T-helper 22 cell (primary cell): ENCODE data around the gene LINS1.
"Not testable (repeated sequence)": the region's sequence is repeated elsewhere in the genome, so short reads cannot be mapped to it uniquely, and the experiment has no call there.

Experiments used
- DNase-seq: peaks from one replicate; pipeline ENCODE4 v3.0.0-alpha.2; 2020; ENCODE audit warnings: low read depth

LINS1 gene

DNA sequence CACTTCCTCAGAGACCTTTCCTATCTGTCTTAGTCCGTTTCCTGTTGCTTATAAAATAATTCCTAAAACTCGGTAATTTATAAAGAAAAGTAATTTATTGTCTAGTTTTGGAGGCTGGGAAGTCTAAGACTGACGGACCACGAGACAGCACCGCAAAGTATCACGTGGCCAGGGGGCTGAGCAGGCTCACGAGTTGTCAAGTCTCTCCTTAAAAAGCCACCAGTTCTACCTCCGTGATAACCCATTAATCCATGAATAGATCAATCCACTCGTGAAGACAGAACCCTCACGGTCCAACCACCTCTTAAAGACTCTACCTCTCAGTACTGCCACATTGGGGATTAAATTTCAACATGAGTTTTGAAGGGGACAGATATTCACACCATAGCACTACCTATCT lies 821 bp downstream of the LINS1 start:
- DNase-seq = peak; percentile 29

DNA sequence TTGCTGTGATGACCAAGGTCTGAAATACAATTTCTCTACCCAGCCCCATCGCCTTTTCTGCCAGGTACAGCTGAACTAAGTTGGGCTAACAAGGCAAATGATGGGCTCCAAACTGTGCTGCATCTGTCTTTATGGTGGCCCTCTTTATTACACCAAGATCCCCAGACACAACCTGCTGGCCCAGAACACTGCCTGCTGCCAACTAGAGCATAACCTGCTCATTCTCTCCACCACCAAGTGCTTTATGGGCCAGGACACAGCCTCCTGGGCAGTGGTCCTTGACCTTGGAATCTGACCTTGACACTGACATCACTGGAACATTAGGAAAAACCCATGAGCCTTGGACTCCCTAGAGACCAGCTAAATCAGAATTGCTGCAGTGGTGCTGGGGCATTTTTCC lies 3.3 kb downstream of the LINS1 start:
- no peak for DNase-seq

DNA sequence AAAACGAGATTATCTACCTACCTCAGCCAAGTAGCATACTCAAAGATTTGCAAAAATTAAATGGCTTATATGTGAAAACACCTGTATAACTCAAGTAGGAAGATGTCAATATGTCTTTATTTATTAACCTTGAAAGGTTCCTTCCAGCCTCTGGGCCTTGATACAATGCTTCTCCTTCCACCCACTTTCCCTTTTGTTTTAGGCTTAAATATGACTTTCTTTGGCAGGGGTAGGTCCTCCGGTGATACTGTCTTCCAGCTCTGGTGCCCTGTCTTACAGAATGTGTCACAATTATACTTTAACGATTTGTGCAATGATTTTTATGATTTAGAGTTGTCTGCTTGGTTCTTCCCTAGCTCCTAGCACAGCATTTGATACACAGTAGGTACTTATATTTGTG lies 4.1 kb downstream of the LINS1 start:
- no peak for DNase-seq

DNA sequence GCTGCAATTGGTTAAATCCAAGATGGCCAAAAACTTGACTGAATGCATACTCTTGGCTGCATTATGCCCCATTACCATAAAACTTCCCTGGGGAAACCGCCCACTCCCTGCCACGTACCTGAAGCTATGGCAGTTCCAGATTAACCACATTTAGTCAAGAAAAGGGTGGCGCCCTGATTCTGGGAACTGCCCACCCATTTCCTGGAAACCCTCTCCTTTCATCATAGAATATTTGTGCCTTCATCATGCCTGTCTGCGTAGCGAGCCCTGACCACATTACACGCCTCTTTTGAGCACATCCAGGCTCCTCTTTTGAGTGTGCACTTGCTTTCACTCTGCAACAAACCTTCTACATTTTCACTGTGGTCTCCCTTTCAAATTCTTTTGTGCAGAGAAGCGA lies 5.2 kb downstream of the LINS1 start:
- DNase-seq = peak; percentile 79

DNA sequence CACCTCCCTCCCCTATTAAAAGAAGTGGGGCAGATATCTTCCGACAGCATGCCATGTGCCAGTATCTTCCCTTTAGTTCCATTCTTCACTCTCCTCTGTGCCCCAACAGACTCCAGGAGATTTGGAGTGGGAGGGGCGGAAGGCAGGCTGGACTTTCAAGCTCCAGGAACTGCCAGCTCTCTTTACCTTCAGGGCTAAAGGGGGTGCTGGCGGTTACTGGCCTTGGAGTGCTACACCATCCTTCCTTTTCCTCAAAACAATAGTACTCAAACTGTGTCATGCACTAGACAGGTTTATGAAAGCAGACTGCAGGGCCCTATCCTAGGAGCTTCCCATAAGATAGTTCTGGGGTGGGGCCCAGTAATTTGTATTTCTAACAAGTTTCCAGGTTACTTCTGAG lies 6.0 kb downstream of the LINS1 start:
- DNase-seq = no peak

DNA sequence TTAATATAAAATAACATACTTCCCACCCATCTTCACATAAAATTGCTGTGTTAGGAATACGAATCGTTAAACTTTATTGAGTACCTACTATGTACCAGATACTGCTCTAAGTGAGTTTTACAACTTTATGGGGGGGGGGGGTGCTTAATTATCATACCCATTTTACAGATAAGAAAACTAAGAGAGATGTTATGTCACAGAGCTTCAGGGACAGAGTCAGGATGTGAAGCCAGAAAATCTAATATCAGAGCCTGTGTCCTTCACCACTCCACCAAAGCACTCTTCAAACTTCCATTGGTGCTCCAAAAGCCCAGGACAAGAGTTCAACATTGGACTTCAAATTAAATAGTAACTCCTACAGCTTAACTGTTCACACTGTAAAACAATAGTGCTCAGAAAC lies 8.6 kb downstream of the LINS1 start:
- no peak for DNase-seq

DNA sequence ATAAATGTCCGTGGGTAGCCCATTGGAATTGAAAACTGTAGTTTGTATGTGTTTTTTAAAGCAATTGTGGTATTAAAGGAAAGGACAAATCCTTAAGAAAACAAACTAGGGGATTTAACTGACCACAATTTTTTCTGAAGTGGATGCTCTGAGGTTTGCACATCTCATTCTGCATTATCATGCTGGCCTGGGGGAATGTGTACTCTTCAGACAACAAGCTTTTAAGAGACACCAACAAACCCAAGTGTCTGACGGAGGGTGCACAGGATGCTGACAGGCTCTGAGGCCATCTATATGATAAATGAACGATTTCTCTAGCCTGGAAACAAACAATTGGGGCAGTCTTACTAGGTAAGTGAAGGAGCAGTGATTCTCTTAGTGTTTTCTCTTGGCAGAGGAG lies 9.1 kb downstream of the LINS1 start:
- no peak for DNase-seq

DNA sequence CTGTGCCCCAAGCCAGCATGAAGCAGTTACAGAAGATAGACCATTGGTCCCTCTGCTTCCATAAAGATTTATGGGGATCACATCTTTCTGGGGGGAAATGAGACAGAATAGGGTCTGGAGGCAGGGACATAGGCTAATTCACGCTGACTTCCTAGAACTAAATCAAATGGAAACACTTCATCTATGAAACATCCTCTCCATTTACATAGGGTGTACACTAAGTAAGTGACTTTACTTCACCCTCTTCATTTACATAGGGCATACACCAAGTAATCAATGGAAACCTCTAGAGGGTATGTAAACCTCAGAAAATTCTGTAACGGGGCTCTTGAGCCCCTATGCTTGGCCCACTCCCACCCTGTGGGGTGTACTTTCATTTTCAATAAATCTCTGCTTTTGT lies 10.1 kb downstream of the LINS1 start:
- no peak for DNase-seq

DNA sequence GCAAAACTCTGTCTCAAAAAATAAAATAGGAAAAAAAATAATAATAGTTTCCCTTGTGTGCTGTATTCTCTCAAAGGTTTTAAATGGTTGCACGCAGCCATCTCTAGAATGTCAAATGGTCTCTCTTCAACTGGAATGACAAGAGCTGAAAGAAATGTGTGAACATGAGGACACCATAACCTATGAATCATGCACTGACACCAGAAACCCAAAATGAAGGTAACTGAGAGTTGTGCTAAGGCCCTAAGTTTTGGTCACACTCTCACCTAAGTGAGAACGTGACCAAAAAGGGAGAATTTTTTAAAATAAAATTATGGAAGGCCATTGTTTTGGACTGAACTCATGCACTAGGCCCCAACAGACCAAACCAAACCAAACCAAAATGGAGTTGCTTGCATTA lies 10.8 kb downstream of the LINS1 start:
- DNase-seq = not testable (repeated sequence)

DNA sequence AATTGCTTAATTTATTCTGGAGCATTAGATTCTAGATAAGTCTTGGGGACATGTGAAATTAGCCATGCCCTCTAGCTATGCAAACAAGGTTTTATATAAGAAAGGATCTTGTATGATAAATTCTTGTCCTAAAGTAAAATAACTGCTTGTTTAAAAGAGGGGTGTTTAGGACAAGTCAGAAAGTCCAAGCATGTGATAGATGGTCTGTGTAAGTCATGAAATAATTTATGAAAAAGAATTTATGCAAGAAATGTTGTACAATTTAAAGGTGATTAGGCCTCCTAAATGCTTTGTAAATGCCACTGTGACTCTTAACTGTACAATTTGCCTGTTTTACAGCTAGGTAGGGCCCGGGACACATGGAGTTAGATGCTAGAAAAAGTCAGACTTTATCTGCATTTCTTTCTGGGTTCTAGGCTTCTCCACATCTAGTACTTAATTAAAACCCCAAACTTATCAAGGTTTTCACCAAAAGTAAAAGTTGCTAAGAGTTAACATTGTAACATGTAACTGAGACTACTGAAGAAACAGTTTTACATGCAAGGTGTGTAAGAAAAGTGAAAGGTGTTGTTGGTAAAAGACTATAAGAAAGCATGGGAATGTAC lies 13.2 kb downstream of the LINS1 start:
- DNase-seq = no peak

DNA sequence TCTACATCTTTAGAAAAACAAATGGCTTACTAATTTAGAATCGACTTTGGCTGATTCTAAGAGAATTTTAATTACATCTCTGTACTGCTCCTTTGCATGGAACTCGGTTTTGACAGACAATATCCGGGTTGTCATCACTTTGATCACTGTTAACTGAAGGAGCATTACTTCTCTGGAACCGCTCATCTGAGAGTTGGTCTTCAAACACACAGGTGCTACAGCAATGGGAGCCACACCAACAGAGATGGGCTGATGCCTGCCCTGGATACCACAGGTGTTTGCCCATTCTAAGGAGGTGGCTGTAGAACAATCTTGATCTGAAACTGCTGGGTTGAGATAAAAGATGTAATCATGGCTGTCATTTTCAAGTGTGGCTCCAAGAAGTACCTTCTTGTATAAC lies 21.6 kb downstream of the LINS1 start:
- no peak for DNase-seq

DNA sequence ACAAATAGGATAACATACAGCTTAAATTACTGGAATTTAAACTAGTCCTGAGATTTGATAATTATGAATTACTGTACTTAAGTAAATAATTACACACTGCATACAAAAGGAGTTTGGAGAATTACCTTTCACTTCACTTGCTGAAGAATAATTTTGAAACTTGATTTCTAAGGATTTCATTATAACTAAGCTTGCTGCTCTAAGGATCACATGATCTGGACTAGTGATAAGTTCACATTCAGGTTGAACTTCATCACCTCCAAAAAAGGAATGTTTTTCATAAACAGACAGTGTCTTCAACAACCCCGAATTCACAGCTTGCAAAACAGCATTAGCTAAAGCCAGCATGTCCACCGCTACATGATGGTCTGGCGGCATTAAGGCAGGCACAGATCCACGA lies 28.5 kb downstream of the LINS1 start:
- DNase-seq = no peak

DNA sequence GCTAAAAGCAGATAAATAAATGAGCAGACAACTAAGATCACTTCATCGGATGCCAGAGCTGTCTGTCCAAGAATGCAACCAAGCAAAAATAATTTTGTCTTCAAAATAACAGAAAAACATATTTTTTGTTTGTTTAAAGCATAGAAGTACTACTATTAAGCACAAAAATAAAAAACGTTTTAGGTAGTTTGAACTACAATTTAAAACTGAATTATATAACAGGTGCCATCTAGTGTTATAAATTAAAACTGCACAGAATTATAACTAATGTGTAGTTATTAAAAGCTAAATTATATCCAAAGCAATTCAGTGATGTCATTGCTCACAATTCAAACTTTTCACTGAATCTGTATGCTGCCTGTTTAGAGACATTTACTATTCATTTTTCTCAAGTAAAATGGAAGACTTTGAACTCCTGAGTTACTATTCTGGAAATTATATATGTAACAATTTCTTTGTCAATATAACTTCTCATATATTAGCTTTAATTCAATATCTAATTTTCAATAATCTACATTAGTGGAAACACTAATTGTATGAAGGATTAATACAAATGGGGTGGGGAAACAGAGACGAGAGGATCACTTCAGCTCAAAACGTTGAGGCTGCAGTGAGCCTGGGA lies 29.5 kb downstream of the LINS1 start:
- no peak for DNase-seq

DNA sequence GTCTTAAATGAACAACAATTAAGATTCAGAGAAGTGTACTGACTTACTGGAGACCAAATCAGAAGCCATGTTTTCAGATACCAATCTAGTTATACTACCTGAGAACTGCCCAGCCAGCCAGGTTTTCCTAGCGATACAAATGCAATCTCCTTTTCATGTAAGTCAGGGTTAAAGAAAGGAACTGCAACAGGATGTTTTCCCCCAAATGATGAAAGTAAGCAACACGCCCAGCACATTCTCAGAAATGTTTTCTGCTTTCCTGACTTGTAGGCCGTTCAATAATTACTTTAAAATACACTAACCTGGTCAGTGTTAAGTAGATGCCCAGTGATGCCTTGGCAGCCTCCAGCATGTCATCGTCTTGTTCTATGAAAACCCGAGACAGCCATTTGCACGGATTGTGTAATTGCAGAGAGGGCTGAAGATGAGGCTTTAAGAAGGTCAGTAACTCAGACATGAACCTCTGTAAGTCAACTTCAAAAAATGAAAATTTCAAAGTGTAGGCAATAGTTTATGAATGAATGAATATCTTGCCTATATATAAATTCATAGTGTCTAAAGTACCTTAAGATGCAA lies 30.3 kb downstream of the LINS1 start:
- DNase-seq = no peak

DNA sequence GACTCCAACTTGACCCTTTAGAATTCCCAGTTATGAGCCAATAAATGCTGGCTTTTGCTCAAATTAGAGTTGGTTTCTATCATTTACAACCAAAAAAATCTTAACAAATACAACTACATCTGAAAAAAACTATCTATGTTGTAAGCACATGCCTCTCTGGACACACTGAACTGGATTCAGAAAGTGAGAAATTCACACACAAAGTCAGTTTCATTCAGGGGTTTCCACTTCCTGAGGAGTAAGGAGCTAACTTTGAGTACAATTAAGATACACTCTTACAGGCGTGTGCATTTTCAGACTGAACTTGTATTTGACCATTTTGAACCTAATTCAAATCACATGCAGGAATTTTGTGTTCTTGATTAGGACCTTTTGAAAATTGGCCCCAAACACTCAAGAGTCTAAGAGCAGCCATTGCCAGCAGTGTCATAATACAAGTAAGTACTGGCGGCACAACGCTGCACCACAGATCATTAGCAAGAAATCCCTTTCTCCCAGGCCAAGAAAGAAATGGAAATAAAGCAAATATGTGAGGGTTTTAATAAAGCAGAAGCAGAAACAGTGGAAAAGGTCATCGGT lies 31.2 kb downstream of the LINS1 start:
- DNase-seq = no peak

DNA sequence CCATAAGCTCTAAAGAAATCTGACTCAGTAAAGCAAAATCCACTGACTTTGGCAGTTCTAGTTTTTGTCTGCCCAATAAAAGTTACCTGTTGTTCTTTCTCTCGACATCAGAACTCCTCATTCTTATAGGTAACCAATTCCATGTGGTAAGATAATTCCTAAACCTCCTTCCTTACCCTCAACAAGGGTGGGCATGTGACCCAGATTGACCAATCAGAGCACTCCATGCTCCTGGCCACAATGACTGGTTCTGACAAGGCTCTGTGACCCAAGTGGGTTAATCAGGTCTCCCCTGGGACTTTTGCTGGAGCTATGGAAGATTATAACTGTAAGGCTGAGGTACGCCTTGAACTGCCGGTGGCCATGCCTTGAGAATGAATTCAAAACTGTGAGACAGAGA lies 31.7 kb downstream of the LINS1 start:
- DNase-seq = no peak

DNA sequence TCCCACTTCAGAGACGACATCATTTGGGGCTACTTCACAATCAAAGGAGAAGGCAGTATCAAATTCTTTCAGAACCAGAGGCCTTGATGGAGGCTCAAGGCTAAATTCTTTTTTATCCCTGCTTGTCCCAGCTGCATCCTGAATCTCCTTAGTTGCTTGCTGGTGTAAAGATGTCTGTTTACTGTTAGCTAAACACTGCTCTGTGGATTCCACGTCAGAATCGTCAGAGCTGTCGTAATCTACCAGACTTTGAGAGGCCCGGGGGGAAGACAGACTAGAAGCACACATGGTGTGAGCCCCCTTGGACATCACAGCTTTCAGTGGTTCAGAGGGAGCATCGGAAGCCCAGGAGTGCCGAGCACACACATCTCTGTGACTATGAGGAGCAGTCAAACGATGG lies 32.6 kb downstream of the LINS1 start:
- DNase-seq = no peak

DNA sequence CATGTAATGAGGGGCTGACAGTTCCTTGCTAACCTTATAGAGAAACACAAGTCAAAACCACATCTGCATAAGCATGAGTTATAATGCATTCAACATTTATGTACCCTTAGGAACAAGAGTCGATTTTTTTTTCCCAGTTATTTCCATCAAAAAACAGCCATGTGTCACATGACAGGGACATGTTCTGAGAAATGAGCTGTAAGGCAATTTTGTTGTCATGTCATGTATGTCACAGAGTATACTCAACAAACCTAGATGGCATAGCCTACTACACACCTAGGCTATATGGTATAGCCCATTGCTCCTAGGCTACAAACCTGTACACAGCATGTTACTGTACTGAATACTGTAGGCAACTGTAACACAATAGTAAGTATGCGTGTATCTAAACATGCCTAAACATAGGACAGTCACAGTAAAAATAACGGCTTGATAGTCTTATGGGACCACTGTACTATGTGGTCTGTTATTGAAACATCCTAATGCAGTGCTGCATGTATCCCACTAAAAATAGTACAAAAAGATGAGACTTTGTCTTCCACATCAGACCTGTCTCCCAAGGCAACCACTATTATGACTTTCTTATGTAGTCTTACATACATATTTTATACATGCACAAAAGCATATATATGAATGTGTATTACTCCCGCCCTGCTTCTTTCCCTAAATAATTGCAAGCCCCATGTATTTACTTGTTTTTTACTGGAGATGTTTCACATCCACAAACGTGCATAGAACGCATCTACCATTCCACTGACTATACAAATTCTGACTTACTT lies 34.9 kb downstream of the LINS1 start:
- DNase-seq = no peak

DNA sequence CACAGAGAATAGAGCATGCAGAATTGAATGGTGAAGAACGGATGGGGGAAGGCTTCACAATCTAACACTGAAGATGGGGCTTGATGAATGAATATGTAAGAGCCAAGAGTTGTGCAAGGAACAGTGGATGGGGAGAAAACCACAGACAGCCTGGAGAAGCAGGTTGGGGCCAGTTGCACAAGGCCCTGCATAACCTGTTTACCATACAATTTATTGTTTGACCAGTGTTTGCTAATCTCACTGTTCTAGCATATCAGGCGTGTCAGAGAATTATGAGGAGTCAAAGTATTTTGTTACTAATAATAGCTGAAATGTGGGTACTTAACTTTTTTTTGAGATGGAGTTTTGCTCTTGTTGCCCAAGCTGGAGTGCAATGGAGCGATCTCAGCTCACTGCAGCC lies 36.4 kb downstream of the LINS1 start:
- DNase-seq = no peak

DNA sequence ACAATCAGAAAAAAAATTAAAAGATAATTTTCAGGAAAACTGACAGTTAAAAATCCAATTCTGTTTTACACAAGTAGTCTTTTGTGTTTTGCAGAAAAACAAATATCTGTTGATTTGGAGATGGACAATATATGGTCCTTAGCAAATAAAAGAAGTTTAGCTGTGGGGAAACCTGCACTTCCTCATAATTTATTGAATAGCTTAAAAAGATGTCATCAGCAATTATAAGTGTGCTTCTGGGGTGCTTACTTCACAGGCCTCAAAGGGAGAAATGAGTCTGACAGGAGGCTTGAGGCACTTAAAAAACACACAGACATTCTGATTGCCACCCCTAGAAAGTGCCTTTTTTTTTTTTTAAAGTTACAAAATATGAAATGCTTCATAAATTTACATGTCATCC lies 41.7 kb downstream of the LINS1 start:
- DNase-seq = no peak

DNA sequence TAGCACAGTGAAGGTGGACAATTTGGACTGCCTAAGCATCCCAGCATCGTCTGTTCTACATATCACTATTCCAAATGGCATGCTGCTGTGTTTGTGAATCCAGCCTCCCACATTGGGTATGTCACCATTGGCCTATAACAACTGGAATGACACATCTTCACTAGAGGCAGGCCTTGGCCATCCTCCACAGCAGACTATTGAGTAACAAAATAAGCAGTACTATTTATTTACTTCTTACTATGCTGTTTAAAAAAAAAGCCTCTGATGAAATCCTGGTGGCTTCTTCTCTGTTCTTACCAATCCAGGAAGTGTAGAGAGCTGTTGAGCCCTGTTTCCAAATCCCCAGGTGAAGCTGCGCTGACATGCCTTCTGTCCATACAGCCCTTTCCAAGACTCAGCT lies 42.7 kb downstream of the LINS1 start:
- DNase-seq = no peak

DNA sequence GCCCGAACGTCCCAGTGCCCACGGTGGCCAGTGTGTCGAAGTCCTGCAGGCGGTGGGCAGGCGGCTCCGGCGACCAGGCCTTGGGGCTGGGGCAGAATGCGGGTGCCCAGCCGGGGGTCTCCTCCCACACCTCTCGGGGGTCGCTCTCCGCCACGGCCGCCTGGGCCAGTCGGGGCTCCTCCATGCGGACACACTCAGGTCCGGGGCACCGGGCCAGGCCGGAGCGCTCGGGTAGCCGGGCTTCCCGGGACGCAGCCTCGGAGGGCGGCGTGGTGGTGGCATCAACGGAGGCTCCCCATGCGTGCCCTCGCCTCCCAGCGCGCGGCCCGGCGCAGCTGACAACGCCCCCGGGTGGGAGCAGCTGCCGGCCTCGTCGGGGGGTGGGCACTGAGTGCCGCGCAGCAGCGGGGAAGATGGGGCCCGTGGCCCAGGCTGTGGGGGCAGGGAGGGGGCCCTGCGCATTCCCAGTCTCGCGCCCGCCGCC lies 43.2 kb downstream of the LINS1 start:
- DNase-seq = no peak

DNA sequence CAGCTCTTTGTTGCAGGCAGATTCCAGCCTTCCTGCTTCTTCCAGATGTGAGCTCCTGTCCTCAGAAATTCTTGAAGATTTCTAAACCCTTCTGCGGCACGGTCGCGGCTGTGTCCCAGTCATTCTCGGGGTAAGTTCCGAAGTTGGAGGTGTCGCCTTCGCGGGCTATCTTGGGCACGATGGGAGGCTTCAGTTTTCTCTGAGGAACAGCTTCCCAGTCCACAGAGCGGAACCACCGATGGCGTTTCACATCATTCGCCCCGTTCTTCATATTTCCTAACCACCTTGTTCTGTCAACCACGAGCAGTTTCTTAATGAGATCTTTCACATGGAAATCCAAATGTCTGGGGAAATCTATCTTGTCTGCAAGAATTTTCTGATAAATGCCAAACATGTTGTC lies 48.5 kb downstream of the LINS1 start:
- no peak for DNase-seq
